Measurements from ENCODE around the gene PIGL. TPM values are rescaled to one million over a fixed set of nuclear protein-coding genes. Genes with fewer than 3 reads are reported as not detected.
A peak's percentile ranks its signal among the peaks of the same experiment; 100 is the strongest.

PIGL gene
- total RNA-seq, 1 experiment from 2014 or later, result 44.1 TPM

DNA sequence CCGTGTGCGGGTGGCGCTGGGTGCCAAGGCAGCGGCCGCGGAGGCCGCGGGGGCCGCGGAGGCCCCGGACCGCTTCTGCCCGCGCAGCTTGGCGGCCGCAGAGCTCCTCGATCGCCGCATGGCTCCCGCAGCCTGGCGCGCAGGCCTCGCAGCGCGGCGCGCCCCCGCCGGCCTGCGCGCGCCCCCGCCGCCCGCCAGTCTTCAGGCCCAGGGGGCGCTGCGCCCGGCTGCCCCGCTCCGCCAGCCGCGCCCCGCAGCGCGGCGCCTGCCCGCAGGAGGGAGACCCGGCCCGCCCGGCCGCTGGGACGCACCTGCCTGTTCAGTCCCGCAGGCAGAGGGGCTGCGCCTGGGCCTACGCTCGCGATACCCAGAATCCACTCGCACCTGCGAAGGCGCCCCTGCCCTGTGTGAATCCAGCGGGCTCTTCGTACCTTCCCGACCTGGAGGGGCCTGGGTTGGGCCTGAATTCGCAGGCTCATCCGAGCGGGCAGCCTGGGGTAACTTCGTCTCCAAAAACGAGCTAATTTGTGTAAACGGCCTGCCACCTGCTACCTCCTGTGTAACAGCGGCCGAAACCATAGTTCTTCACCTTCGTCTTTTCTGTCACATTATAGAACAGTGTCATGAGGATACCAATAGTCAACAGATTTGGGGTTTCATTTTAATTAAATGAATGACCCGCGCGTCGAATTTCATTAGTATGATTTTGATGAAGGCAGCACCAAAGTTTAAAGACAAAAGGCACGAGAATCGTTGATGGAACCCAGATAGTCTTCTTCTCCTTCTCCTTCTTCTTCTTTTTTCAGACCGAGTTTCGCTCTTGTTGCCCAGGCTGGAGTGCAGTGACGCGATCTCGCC, 136.5 kb downstream of the PIGL start, which contains the start of gene CENPV:
Gene CENPV, minus strand, starts transcription at position 153 of the 858 bp plus-strand sequence. Its CDS starts 33 bp downstream, at position 120.
- DNase-seq (ENCODE audit: low spot score), result peak; percentile 86
- Mint-ChIP-seq H3K27me3 (ENCODE audit: low read depth) (peaks cover 24% of the 10 kb centered on the region), H3K9me3 (no peaks in the 10 kb centered on the region), H3K27ac (peak within 1 kb of the TSS; percentile 90), H3K4me1 (peaks cover 28% of the 10 kb centered on the region), H3K36me3 (peaks cover 13% of the 10 kb centered on the region), H3K4me3 (peak within 1 kb of the TSS; percentile 93)
- CTCF ChIA-PET, result interaction anchor here (0.5 to 6.3 kb wide), 18 partner anchors 10 to 275 kb away, joined by 3 to 64 read pairs (median 4); partner anchors contain the start of genes LRRC75A, NCOR1, TRPV2 and UBB
- POLR2A ChIA-PET, result interaction anchor here (1.2 to 2.5 kb wide), 5 partner anchors 11 to 182 kb away, joined by 3 to 14 read pairs (median 6); partner anchors contain the start of gene UBB
- TF ChIP-seq, protein P1, sequence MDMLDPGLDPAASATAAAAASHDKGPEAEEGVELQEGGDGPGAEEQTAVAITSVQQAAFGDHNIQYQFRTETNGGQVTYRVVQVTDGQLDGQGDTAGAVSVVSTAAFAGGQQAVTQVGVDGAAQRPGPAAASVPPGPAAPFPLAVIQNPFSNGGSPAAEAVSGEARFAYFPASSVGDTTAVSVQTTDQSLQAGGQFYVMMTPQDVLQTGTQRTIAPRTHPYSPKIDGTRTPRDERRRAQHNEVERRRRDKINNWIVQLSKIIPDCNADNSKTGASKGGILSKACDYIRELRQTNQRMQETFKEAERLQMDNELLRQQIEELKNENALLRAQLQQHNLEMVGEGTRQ (CRISPR knock-in tag; IDR thresholded peaks at IDR 0.05), result 0 out of 2 replicates have a peak, but pooled peaks have one; percentile 38
- TF ChIP-seq TP53 (CRISPR knock-in tag; IDR thresholded peaks at IDR 0.05), result peak; percentile 83
- no peak for TF ChIP-seq ZNF263 (CRISPR knock-in tag; IDR thresholded peaks at IDR 0.05; ENCODE audit: low read depth)
- TF ChIP-seq ZNF423 (CRISPR knock-in tag; IDR thresholded peaks at IDR 0.05), result peak; percentile 64; the same call in 1 of the 2 replicates
- TF ChIP-seq, protein P2, sequence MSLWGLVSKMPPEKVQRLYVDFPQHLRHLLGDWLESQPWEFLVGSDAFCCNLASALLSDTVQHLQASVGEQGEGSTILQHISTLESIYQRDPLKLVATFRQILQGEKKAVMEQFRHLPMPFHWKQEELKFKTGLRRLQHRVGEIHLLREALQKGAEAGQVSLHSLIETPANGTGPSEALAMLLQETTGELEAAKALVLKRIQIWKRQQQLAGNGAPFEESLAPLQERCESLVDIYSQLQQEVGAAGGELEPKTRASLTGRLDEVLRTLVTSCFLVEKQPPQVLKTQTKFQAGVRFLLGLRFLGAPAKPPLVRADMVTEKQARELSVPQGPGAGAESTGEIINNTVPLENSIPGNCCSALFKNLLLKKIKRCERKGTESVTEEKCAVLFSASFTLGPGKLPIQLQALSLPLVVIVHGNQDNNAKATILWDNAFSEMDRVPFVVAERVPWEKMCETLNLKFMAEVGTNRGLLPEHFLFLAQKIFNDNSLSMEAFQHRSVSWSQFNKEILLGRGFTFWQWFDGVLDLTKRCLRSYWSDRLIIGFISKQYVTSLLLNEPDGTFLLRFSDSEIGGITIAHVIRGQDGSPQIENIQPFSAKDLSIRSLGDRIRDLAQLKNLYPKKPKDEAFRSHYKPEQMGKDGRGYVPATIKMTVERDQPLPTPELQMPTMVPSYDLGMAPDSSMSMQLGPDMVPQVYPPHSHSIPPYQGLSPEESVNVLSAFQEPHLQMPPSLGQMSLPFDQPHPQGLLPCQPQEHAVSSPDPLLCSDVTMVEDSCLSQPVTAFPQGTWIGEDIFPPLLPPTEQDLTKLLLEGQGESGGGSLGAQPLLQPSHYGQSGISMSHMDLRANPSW (CRISPR knock-in tag; conservative IDR thresholded peaks at IDR 0.05; ENCODE audit: low read depth), result no peak
- TF ChIP-seq, protein P3, sequence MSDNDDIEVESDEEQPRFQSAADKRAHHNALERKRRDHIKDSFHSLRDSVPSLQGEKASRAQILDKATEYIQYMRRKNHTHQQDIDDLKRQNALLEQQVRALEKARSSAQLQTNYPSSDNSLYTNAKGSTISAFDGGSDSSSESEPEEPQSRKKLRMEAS (CRISPR knock-in tag; IDR thresholded peaks at IDR 0.05), result peak; percentile 60; the same call in 1 of the 2 replicates
- 0 out of 2 replicates have a peak, but pooled peaks have one; percentile 23 for TF ChIP-seq PRRX2 (CRISPR knock-in tag; IDR thresholded peaks at IDR 0.05)
- TF ChIP-seq ZBTB21 (CRISPR knock-in tag; IDR thresholded peaks at IDR 0.05; ENCODE audit: borderline replicate concordance), result peak; percentile 29; the same call in 1 of the 2 replicates
- peak; percentile 92 for ATAC-seq

DNA sequence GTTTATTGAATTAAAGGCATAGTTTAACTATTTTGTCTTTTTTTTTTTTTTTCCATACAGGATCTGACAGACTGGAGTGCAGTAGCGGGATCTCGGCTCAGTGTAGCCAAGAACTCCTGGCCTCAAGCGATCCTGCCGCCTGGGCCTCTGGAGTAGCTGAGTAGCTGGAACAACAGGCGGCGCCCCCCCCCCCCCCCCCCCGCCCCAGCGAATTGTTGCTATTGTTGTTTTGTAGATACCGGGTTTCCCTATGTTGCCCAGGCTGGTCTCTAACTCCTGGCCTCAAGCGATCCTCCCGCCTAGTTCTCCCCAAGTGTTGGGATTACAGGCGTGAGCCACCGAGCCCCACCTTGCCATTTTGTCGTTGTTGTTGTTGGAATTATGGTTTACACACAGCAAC, 137.6 kb downstream of the PIGL start:
- ChIA-PET POLR2A (interaction anchor here (0.6 to 0.7 kb wide), 2 partner anchors 48 to 145 kb away, joined by 3 to 4 read pairs; no protein-coding TSS in a partner anchor), CTCF (interaction anchor here (0.7 to 6.3 kb wide), 2 partner anchors 9 to 85 kb away, joined by 3 to 64 read pairs; no protein-coding TSS in a partner anchor)
- no peak for DNase-seq (ENCODE audit: low spot score)
- Mint-ChIP-seq H3K27ac (no peak overlapping the region), H3K4me1 (peaks cover 28% of the 10 kb centered on the region), H3K36me3 (peaks cover 2% of the 10 kb centered on the region), H3K27me3 (ENCODE audit: low read depth) (peaks cover 24% of the 10 kb centered on the region), H3K4me3 (peak overlapping the region; percentile 69), H3K9me3 (no peaks in the 10 kb centered on the region)
- no peak for TF ChIP-seq CBFB (CRISPR knock-in tag; IDR thresholded peaks at IDR 0.05; ENCODE audit: low read depth)
- TF ChIP-seq, protein P4, sequence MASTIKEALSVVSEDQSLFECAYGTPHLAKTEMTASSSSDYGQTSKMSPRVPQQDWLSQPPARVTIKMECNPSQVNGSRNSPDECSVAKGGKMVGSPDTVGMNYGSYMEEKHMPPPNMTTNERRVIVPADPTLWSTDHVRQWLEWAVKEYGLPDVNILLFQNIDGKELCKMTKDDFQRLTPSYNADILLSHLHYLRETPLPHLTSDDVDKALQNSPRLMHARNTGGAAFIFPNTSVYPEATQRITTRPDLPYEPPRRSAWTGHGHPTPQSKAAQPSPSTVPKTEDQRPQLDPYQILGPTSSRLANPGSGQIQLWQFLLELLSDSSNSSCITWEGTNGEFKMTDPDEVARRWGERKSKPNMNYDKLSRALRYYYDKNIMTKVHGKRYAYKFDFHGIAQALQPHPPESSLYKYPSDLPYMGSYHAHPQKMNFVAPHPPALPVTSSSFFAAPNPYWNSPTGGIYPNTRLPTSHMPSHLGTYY (CRISPR knock-in tag; IDR thresholded peaks at IDR 0.05), result no peak
- TF ChIP-seq, protein P5, sequence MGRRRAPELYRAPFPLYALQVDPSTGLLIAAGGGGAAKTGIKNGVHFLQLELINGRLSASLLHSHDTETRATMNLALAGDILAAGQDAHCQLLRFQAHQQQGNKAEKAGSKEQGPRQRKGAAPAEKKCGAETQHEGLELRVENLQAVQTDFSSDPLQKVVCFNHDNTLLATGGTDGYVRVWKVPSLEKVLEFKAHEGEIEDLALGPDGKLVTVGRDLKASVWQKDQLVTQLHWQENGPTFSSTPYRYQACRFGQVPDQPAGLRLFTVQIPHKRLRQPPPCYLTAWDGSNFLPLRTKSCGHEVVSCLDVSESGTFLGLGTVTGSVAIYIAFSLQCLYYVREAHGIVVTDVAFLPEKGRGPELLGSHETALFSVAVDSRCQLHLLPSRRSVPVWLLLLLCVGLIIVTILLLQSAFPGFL (CRISPR knock-in tag; IDR thresholded peaks at IDR 0.05; ENCODE audit: borderline replicate concordance), result no peak
- no peak for ATAC-seq

DNA sequence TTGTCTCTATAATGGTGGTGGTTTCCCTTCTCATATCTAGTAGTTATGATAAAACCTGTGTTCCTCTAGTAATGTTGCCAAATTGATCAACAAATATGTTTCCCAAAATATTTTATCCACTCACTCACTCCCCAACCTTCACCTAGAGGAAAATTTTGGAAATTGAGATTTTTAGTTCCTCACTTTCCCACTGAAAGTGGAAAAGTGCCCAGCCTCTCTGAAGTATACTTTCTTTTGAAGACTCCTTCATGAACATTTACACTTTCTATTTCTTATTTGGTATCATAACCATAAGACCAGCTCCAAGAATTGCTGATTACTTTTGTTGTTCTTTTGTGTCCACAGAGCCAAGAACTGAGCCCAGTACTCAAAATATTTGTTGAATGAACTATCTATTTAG, 141.4 kb downstream of the PIGL start:
- DNase-seq (ENCODE audit: low spot score) (no peak), ATAC-seq (no peak)
- peaks cover 11% of the 10 kb centered on the region for H3K4me1 Mint-ChIP-seq
- H3K36me3 Mint-ChIP-seq, result no peaks in the 10 kb centered on the region
- CTCF ChIA-PET, result interaction anchor here (0.7 to 1.7 kb wide), 2 partner anchors 56 to 80 kb away, joined by 4 read pairs; no protein-coding TSS in a partner anchor
- POLR2A ChIA-PET, result interaction anchor here (0.7 kb wide), 1 partner anchor 13 kb away, joined by 7 read pairs; no protein-coding TSS in a partner anchor
- no peak overlapping the region for H3K4me3 Mint-ChIP-seq
- H3K9me3 Mint-ChIP-seq, result no peaks in the 10 kb centered on the region
- no peak overlapping the region for H3K27ac Mint-ChIP-seq
- peaks cover 19% of the 10 kb centered on the region for H3K27me3 Mint-ChIP-seq (ENCODE audit: low read depth)
- TF ChIP-seq, protein P6, sequence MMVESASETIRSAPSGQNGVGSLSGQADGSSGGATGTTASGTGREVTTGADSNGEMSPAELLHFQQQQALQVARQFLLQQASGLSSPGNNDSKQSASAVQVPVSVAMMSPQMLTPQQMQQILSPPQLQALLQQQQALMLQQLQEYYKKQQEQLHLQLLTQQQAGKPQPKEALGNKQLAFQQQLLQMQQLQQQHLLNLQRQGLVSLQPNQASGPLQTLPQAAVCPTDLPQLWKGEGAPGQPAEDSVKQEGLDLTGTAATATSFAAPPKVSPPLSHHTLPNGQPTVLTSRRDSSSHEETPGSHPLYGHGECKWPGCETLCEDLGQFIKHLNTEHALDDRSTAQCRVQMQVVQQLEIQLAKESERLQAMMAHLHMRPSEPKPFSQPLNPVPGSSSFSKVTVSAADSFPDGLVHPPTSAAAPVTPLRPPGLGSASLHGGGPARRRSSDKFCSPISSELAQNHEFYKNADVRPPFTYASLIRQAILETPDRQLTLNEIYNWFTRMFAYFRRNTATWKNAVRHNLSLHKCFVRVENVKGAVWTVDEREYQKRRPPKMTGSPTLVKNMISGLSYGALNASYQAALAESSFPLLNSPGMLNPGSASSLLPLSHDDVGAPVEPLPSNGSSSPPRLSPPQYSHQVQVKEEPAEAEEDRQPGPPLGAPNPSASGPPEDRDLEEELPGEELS (CRISPR knock-in tag; IDR thresholded peaks at IDR 0.05), result no peak
- TF ChIP-seq SP1 (CRISPR knock-in tag; conservative IDR thresholded peaks at IDR 0.05), result no peak
- no peak for TF ChIP-seq NFE2L1 (CRISPR knock-in tag; IDR thresholded peaks at IDR 0.05)
- TF ChIP-seq, protein P7, sequence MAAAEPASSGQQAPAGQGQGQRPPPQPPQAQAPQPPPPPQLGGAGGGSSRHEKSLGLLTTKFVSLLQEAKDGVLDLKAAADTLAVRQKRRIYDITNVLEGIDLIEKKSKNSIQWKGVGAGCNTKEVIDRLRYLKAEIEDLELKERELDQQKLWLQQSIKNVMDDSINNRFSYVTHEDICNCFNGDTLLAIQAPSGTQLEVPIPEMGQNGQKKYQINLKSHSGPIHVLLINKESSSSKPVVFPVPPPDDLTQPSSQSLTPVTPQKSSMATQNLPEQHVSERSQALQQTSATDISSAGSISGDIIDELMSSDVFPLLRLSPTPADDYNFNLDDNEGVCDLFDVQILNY (CRISPR knock-in tag; IDR thresholded peaks at IDR 0.05), result no peak
- TF ChIP-seq, protein P8, sequence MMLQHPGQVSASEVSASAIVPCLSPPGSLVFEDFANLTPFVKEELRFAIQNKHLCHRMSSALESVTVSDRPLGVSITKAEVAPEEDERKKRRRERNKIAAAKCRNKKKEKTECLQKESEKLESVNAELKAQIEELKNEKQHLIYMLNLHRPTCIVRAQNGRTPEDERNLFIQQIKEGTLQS (CRISPR knock-in tag; conservative IDR thresholded peaks at IDR 0.05), result no peak

All from WTC11 (cell line).